GM12875 (cell line): Measurements from ENCODE around the gene CELA2B.
"Not testable (repeated sequence)": the region's sequence is repeated elsewhere in the genome, so short reads cannot be mapped to it uniquely, and the experiment has no call there.

Experiments
- H3K4me3 ChIP-seq: one replicate; pipeline ENCODE4 v1.5.1; 2011; ENCODE audit warnings: low read depth, low read length, control low read depth
- CTCF ChIP-seq: IDR thresholded peaks from 2 replicates; pipeline ENCODE4 v1.5.1; 2011; ENCODE audit warnings: low read depth, mild to moderate bottlenecking, control low read depth, inconsistent platforms, low read length, moderate library complexity, borderline replicate concordance; ENCODE audit not compliant: insufficient read depth

CELA2B gene

GRCh38 chr1:15465674-15466073 is 10.2 kb upstream of the CELA2B start:
- TF ChIP-seq CTCF: no peak
- no peak overlapping the region for H3K4me3 ChIP-seq

GRCh38 chr1:15466955-15467625 is 8.8 kb upstream of the CELA2B start:
- not testable (repeated sequence) for H3K4me3 ChIP-seq

- no peak overlapping the region for H3K4me3 ChIP-seq
- no peak for TF ChIP-seq CTCF
Observed at GRCh38 chr1:15468145-15468544, 7.8 kb upstream of the CELA2B start.

GRCh38 chr1:15469361-15469760 is 6.5 kb upstream of the CELA2B start:
- H3K4me3 ChIP-seq: no peak overlapping the region
- TF ChIP-seq CTCF: no peak

- H3K4me3 ChIP-seq: not testable (repeated sequence)
Observed at GRCh38 chr1:15469821-15470448, 6.0 kb upstream of the CELA2B start.

- H3K4me3 ChIP-seq: not testable (repeated sequence)
Observed at GRCh38 chr1:15471067-15471466, 4.8 kb upstream of the CELA2B start.

GRCh38 chr1:15471723-15472122 is 4.2 kb upstream of the CELA2B start:
- not testable (repeated sequence) for H3K4me3 ChIP-seq

- H3K4me3 ChIP-seq: no peak overlapping the region
- TF ChIP-seq CTCF: no peak
Observed at GRCh38 chr1:15472587-15472986, 3.3 kb upstream of the CELA2B start.

GRCh38 chr1:15476927-15477326 is 1.0 kb downstream of the CELA2B start:
- no peak for TF ChIP-seq CTCF
- no peak overlapping the region for H3K4me3 ChIP-seq
